ENCODE data around the gene COLQ. TPM values are rescaled to one million over a fixed set of nuclear protein-coding genes. Genes with fewer than 3 reads are reported as not detected.

Gene COLQ
- total and polyA plus RNA-seq, 10 donors: 1.9 to 29.8 (median 6.7) TPM

- peak overlapping the region in 7 of 8 donors; percentile 88 to 97 (median 93) for H3K4me3 ChIP-seq
- intact Hi-C loops (cut with DNase I; ENCODE audit: low total_unique reads): no loop called here
- 86 to 91% (median 88%) methylated on average over 6 of the region's 6 CpGs for WGBS, 5 donors
These were observed 92.4 kb downstream of the COLQ start for GRCh38 chr3:15429080-15429479.

DNA sequence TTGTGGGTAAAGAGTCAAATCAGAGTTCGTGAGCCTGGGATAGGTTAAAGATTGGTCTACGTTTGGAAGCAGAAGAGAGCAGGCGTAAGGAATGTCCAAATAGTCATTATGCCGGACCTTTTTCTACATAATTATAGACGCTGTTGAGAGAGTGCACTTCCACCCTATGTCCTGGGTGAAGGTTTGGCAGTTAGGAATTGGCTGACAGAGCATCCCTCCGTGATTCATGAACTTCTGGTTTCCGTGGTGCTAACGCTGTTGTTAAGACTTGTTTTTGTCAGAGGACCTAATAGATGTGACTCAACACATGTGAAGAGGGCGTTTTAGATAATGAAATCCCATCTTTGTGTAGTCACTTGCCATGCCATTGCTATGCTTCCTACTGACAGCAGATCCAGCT, 93.0 kb downstream of the COLQ start:
- no peaks in the 10 kb centered on the region for H3K27me3 ChIP-seq (replicated peaks in 1 of 7)
- peaks cover 27 to 82% (median 49%) of the 10 kb centered on the region in 6 donors for H3K4me1 ChIP-seq
- intact Hi-C loops (cut with DNase I; ENCODE audit: low total_unique reads): no loop called here
- 13 to 27% (median 16%) methylated on average over 9 of the region's 9 CpGs for WGBS, 5 donors
- H3K9me3 ChIP-seq: no peaks in the 10 kb centered on the region
- TF ChIP-seq, protein P1, sequence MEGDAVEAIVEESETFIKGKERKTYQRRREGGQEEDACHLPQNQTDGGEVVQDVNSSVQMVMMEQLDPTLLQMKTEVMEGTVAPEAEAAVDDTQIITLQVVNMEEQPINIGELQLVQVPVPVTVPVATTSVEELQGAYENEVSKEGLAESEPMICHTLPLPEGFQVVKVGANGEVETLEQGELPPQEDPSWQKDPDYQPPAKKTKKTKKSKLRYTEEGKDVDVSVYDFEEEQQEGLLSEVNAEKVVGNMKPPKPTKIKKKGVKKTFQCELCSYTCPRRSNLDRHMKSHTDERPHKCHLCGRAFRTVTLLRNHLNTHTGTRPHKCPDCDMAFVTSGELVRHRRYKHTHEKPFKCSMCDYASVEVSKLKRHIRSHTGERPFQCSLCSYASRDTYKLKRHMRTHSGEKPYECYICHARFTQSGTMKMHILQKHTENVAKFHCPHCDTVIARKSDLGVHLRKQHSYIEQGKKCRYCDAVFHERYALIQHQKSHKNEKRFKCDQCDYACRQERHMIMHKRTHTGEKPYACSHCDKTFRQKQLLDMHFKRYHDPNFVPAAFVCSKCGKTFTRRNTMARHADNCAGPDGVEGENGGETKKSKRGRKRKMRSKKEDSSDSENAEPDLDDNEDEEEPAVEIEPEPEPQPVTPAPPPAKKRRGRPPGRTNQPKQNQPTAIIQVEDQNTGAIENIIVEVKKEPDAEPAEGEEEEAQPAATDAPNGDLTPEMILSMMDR (IDR thresholded peaks at IDR 0.05 in 8 of 11, conservative IDR thresholded peaks at IDR 0.05 in 3 of 11): no peak
- TF ChIP-seq POLR2AphosphoS5 (IDR thresholded peaks at IDR 0.05) (no peak), POLR2A (IDR thresholded peaks at IDR 0.05) (no peak)
- peak overlapping the region; percentile 88 to 97 (median 94) for H3K4me3 ChIP-seq
- DNase-seq: no peak
- H3K27ac ChIP-seq: peak overlapping the region in 5 of 8 donors; percentile 86 to 94 (median 90)
- peaks cover 0 to 53% (median 26%) of the 10 kb centered on the region in 6 donors for H3K36me3 ChIP-seq

More at GRCh38 chr3:15429080-15429479, 92.4 kb downstream of the COLQ start:
- Histone ChIP-seq H3K4me1 (peaks cover 27 to 78% (median 49%) of the 10 kb centered on the region in 6 donors), H3K36me3 (peaks cover 0 to 53% (median 27%) of the 10 kb centered on the region in 6 donors), H3K27me3 (replicated peaks in 1 of 7) (no peaks in the 10 kb centered on the region), H3K27ac (peak overlapping the region in 1 of 8 donors; percentile 94), H3K9me3 (no peaks in the 10 kb centered on the region)
- TF ChIP-seq POLR2A (IDR thresholded peaks at IDR 0.05) (no peak), POLR2AphosphoS5 (IDR thresholded peaks at IDR 0.05) (no peak)
- TF ChIP-seq, protein P1 (IDR thresholded peaks at IDR 0.05 in 8 of 11, conservative IDR thresholded peaks at IDR 0.05 in 3 of 11): no peak
- no peak for DNase-seq

- Histone ChIP-seq H3K27ac (peak overlapping the region; percentile 81 to 94 (median 87)), H3K27me3 (replicated peaks in 1 of 7) (no peaks in the 10 kb centered on the region), H3K4me1 (peaks cover 27 to 87% (median 49%) of the 10 kb centered on the region in 6 donors), H3K36me3 (peaks cover 0 to 53% (median 27%) of the 10 kb centered on the region in 6 donors), H3K4me3 (peak overlapping the region; percentile 88 to 97 (median 94)), H3K9me3 (no peaks in the 10 kb centered on the region)
- TF ChIP-seq POLR2A (IDR thresholded peaks at IDR 0.05) (no peak), POLR2AphosphoS5 (IDR thresholded peaks at IDR 0.05) (no peak)
- TF ChIP-seq, protein P1 (IDR thresholded peaks at IDR 0.05 in 8 of 11, conservative IDR thresholded peaks at IDR 0.05 in 3 of 11): no peak
- DNase-seq: no peak
- 0 to 2% (median 1%) methylated on average over 11 of the region's 11 CpGs for WGBS, 5 donors
- intact Hi-C loops (cut with DNase I; ENCODE audit: low total_unique reads): no loop called here
These were observed 93.5 kb downstream of the COLQ start for GRCh38 chr3:15427981-15428380.

GRCh38 chr3:15427182-15427880, 94.2 kb downstream of the COLQ start, which contains the start of the genes EAF1 and METTL6:
Gene EAF1 (plus strand): TSS chr3:15427598. CDS start chr3:15427780, 182 bp downstream.
Gene METTL6 (minus strand): TSS chr3:15427544. CDS start chr3:15426511, 1,033 bp downstream.
- Histone ChIP-seq H3K36me3 (peaks cover 0 to 53% (median 28%) of the 10 kb centered on the region in 6 donors), H3K27ac (peak within 1 kb of the TSS; percentile 81 to 94 (median 87)), H3K27me3 (replicated peaks in 1 of 7) (no peaks in the 10 kb centered on the region), H3K4me1 (peaks cover 27 to 87% (median 49%) of the 10 kb centered on the region in 6 donors), H3K9me3 (no peaks in the 10 kb centered on the region), H3K4me3 (peak within 1 kb of the TSS; percentile 88 to 97 (median 94))
- 0 to 1% (median 0%) methylated on average over 36 to 52 of the region's 52 CpGs for WGBS, 5 donors
- intact Hi-C loops (cut with DNase I; ENCODE audit: low total_unique reads): no loop called here
- TF ChIP-seq, protein P1 (IDR thresholded peaks at IDR 0.05 in 8 of 11, conservative IDR thresholded peaks at IDR 0.05 in 3 of 11): peak in 5 of 11 experiments; percentile 9 to 31 (median 23)
- TF ChIP-seq POLR2A (IDR thresholded peaks at IDR 0.05): no peak
- TF ChIP-seq POLR2AphosphoS5 (IDR thresholded peaks at IDR 0.05): peak; percentile 83 to 88 (median 85)
- DNase-seq: peak; percentile 95

Measured in spleen (tissue), 11 donors.